K562 (cell line): ENCODE data around the gene CPN2. TPM values are rescaled to one million over a fixed set of nuclear protein-coding genes. Genes with fewer than 3 reads are reported as not detected.

Experiments used
- CBX1 ChIP-seq: sonication (generic); IDR thresholded peaks from 2 replicates; pipeline ENCODE4 v1.6.1; 2016; ENCODE audit warnings: antibody characterized with exemption, low read depth, mild to moderate bottlenecking
- DPF2 ChIP-seq: fragments of 450-650 bp; IDR thresholded peaks from 2 replicates; pipeline ENCODE4 v1.6.1; 2016
- HNRNPUL1 ChIP-seq: fragments of 200-400 bp; formaldehyde crosslinking; IDR thresholded peaks from 2 replicates; pipeline ENCODE4 v1.6.1; 2017; ENCODE audit warnings: low read length
- KLF6 ChIP-seq: fragments of 250-450 bp; sonication (Bioruptor Pico); IDR thresholded peaks from 2 replicates; pipeline ENCODE4 v1.4.0; 2020; ENCODE audit warnings: mild to moderate bottlenecking, moderate library complexity, borderline replicate concordance
- MLLT1 ChIP-seq, 2 experiments: fragments of 450-650 bp; IDR thresholded peaks; 2 replicates each; pipeline ENCODE4 v1.6.1; 2016
- MTA3 ChIP-seq: fragments of 450-650 bp; formaldehyde crosslinking; IDR thresholded peaks from 2 replicates; pipeline ENCODE4 v1.6.1; 2017; ENCODE audit warnings: mild to moderate bottlenecking, borderline replicate concordance
- NEUROD1 ChIP-seq: fragments of 150-350 bp; IDR thresholded peaks from 2 replicates; pipeline ENCODE4 v1.6.1; 2014; ENCODE audit warnings: borderline replicate concordance, low read length, low read depth; ENCODE audit not compliant: partially characterized antibody
- NFE2 ChIP-seq: IDR thresholded peaks from 2 replicates; pipeline ENCODE4 v1.6.1; 2014; ENCODE audit warnings: antibody characterized with exemption, low read depth
- NR2C1 ChIP-seq, 2 experiments: fragments of 450-650 bp; IDR thresholded peaks; 2 replicates each; pipeline ENCODE4 v1.6.1; 2017; ENCODE audit warnings: mild to moderate bottlenecking in 2 of 2, antibody characterized with exemption in 1 of 2, inconsistent platforms in 1 of 2, missing compliant biosample characterization in 1 of 2, missing genetic modification characterization in 1 of 2
- PBX2 ChIP-seq, 2 experiments: IDR thresholded peaks in 1 of 2; conservative IDR thresholded peaks in 1 of 2; 2 replicates each; pipeline ENCODE4 v1.6.1; 2016; ENCODE audit warnings: low read depth in 2 of 2, mild to moderate bottlenecking in 1 of 2, missing compliant biosample characterization in 1 of 2, missing genetic modification characterization in 1 of 2, moderate library complexity in 1 of 2
- SMARCA4 ChIP-seq: fragments of 450-650 bp; IDR thresholded peaks from 2 replicates; pipeline ENCODE4 v1.6.1; 2016
- TCF7 ChIP-seq: sonication (generic); IDR thresholded peaks from 2 replicates; pipeline ENCODE4 v1.6.1; 2016; ENCODE audit warnings: antibody characterized with exemption, borderline replicate concordance
- ZBTB34 ChIP-seq: fragments of 250-450 bp; sonication (Bioruptor Pico); IDR thresholded peaks from 2 replicates; pipeline ENCODE4 v1.8.0; 2021; ENCODE audit warnings: mild to moderate bottlenecking, moderate library complexity
- ZBTB5 ChIP-seq: fragments of 450-650 bp; IDR thresholded peaks from 2 replicates; pipeline ENCODE4 v1.6.1; 2017; ENCODE audit warnings: antibody characterized with exemption
- ZNF224 ChIP-seq: sonication (generic); formaldehyde crosslinking; IDR thresholded peaks from 2 replicates; pipeline ENCODE4 v1.8.0; 2022; ENCODE audit warnings: mild to moderate bottlenecking, missing genetic modification reagents
- ZNF280A ChIP-seq: fragments of 450-650 bp; IDR thresholded peaks from 2 replicates; pipeline ENCODE4 v1.6.1; 2018; ENCODE audit warnings: mild to moderate bottlenecking, low read depth; ENCODE audit not compliant: partially characterized antibody
- ZNF511 ChIP-seq: sonication (generic); formaldehyde crosslinking; IDR thresholded peaks from 2 replicates; pipeline ENCODE4 v1.8.0; 2022; ENCODE audit warnings: mild to moderate bottlenecking, missing genetic modification reagents
- ZNF583 ChIP-seq: fragments of 250-450 bp; sonication (Bioruptor Pico); IDR thresholded peaks from 2 replicates; pipeline ENCODE4 v1.4.0; 2020
- ZNF695 ChIP-seq: fragments of 450-650 bp; formaldehyde crosslinking; IDR thresholded peaks from 2 replicates; pipeline ENCODE4 v1.4.0; 2020; ENCODE audit warnings: mild to moderate bottlenecking, moderate library complexity
- polyA plus RNA-seq, 8 experiments: library from polyadenylated mRNA; depleted of rRNA in 4 of 8; stranded (reverse) in 5 of 8; unstranded in 3 of 8; fragments of >200 nt; fragmentation: Nextera tagmentation in 2 of 8; fragmentation: Illumina TruSeq in 1 of 8; extraction: Ambion mirVana in 2 of 8; extraction: Trizol in 1 of 8; gene quantifications; 2 replicates each; pipeline versions ENCODE4 v1.2.1 to v1.2.3, GENCODE V29; 2011 to 2014; ENCODE audit warnings: inconsistent platforms in 1 of 8, missing spikeins in 1 of 8
- total RNA-seq, 7 experiments: library from RNA; depleted of rRNA in 6 of 7; stranded (reverse); fragments of >200 nt in 6 of 7; fragmentation: Illumina TruSeq in 2 of 7; extraction: Trizol in 2 of 7; gene quantifications; 2 replicates each; pipeline versions ENCODE4 v1.2.1 to v1.2.3, GENCODE V29; 2011 to 2021; ENCODE audit warnings: low replicate concordance in 1 of 7

Gene CPN2
- total and polyA plus RNA-seq, 9 of the 15 experiments (the other 6 are each of a cell fraction or from before 2014, with no cell fraction given), result not detected

GRCh38 chr3:194324823-194325327 lies 26.3 kb downstream of the CPN2 start (continued):
- TF ChIP-seq PBX2 (CRISPR knock-in tag; IDR thresholded peaks at IDR 0.05; ENCODE audit: low read depth) (no peak), PBX2 (tag; conservative IDR thresholded peaks at IDR 0.05; ENCODE audit: low read depth) (no peak), TCF7 (no peak), KLF6 (CRISPR knock-in tag) (no peak), MLLT1 (IDR thresholded peaks at IDR 0.05) (0 out of 4 replicates have a peak, but pooled peaks have one; percentile 42 to 64), HNRNPUL1 (no peak), NR2C1 (IDR thresholded peaks at IDR 0.05) (no peak), NR2C1 (tag; IDR thresholded peaks at IDR 0.05) (no peak), NFE2 (no peak), MTA3 (no peak), SMARCA4 (0 out of 2 replicates have a peak, but pooled peaks have one; percentile 40), ZNF695 (CRISPR knock-in tag) (no peak), DPF2 (0 out of 2 replicates have a peak, but pooled peaks have one; percentile 18), ZBTB34 (CRISPR knock-in tag) (no peak), ZNF224 (CRISPR knock-in tag) (no peak), ZNF280A (peak; percentile 14), NEUROD1 (no peak), ZBTB5 (0 out of 2 replicates have a peak, but pooled peaks have one; percentile 37), CBX1 (peak; percentile 80; the same call in 1 of the 2 replicates), ZNF583 (CRISPR knock-in tag) (no peak), ZNF511 (CRISPR knock-in tag) (no peak)
